H9 (cell line): ENCODE data around the gene OR2S2. TPM values are rescaled to one million over a fixed set of nuclear protein-coding genes. Genes with fewer than 3 reads are reported as not detected.

Experiments
- DNase-seq: peaks from one replicate; pipeline ENCODE4 v3.0.0-alpha.2; 2017
- H2AFZ ChIP-seq: one replicate; pipeline ENCODE4 v1.6.1; 2013; ENCODE audit warnings: mild to moderate bottlenecking, low read length, control low read depth, moderate library complexity
- H2AK5ac ChIP-seq: 2 replicates; pipeline ENCODE4 v1.6.1; 2013; ENCODE audit warnings: low read length, control low read depth, mixed read lengths; ENCODE audit not compliant: insufficient read length
- H2BK120ac ChIP-seq: one replicate; pipeline ENCODE4 v1.6.1; 2013; ENCODE audit warnings: low read depth, mild to moderate bottlenecking, low read length, control low read depth, inconsistent platforms; ENCODE audit not compliant: poor library complexity, severe bottlenecking
- H2BK12ac ChIP-seq: 2 replicates; pipeline ENCODE4 v1.6.1; 2013; ENCODE audit warnings: low read length, control low read depth, mixed read lengths, low read depth; ENCODE audit not compliant: insufficient read length
- H2BK15ac ChIP-seq: 2 replicates; pipeline ENCODE4 v1.6.1; 2013; ENCODE audit warnings: low read depth, low read length, control low read depth
- H2BK20ac ChIP-seq: one replicate; pipeline ENCODE4 v1.6.1; 2013; ENCODE audit warnings: low read depth, mild to moderate bottlenecking, low read length, control low read depth, inconsistent platforms; ENCODE audit not compliant: poor library complexity, severe bottlenecking
- H2BK5ac ChIP-seq: 2 replicates; pipeline ENCODE4 v1.6.1; 2013; ENCODE audit warnings: low read length, control low read depth, mixed read lengths; ENCODE audit not compliant: insufficient read length
- H3K14ac ChIP-seq: 2 replicates; pipeline ENCODE4 v1.6.1; 2013; ENCODE audit warnings: low read length, control low read depth; ENCODE audit not compliant: insufficient read depth
- H3K18ac ChIP-seq: 2 replicates; pipeline ENCODE4 v1.6.1; 2013; ENCODE audit warnings: low read depth, mild to moderate bottlenecking, mixed read lengths, low read length, control low read depth; ENCODE audit not compliant: insufficient read length
- H3K23ac ChIP-seq: 2 replicates; pipeline ENCODE4 v1.6.1; 2013; ENCODE audit warnings: low read length, control low read depth, mixed read lengths, low read depth; ENCODE audit not compliant: insufficient read length
- H3K23me2 ChIP-seq: 2 replicates; pipeline ENCODE4 v1.6.1; 2013; ENCODE audit warnings: low read depth, mild to moderate bottlenecking, mixed read lengths, low read length, control low read depth; ENCODE audit not compliant: insufficient read length, poor library complexity, severe bottlenecking
- H3K27ac ChIP-seq: 2 replicates; pipeline ENCODE4 v1.5.1; 2013; ENCODE audit warnings: low read length, control low read depth, mixed read lengths, low read depth; ENCODE audit not compliant: insufficient read length
- H3K27me3 ChIP-seq: 2 replicates; pipeline ENCODE4 v1.6.1; 2013; ENCODE audit warnings: low read length, control low read depth, inconsistent platforms; ENCODE audit not compliant: insufficient read depth
- H3K4ac ChIP-seq: 2 replicates; pipeline ENCODE4 v1.6.1; 2013; ENCODE audit warnings: low read depth, mild to moderate bottlenecking, control low read depth, inconsistent platforms, low read length, moderate library complexity
- H3K4me1 ChIP-seq: 2 replicates; pipeline ENCODE4 v1.6.1; 2013; ENCODE audit warnings: low read length, control low read depth, inconsistent platforms; ENCODE audit not compliant: insufficient read depth
- H3K4me2 ChIP-seq: 2 replicates; pipeline ENCODE4 v1.6.1; 2013; ENCODE audit warnings: low read length, control low read depth, mixed read lengths; ENCODE audit not compliant: insufficient read length, insufficient read depth
- H3K56ac ChIP-seq: 2 replicates; pipeline ENCODE4 v1.6.1; 2013; ENCODE audit warnings: low read depth, mild to moderate bottlenecking, mixed read lengths, low read length, control low read depth; ENCODE audit not compliant: insufficient read length
- H3K79me1 ChIP-seq: 2 replicates; pipeline ENCODE4 v1.6.1; 2013; ENCODE audit warnings: low read depth, mild to moderate bottlenecking, moderate library complexity, low read length, control low read depth, inconsistent platforms; ENCODE audit not compliant: insufficient read depth, poor library complexity, severe bottlenecking
- H3K79me2 ChIP-seq: 2 replicates; pipeline ENCODE4 v1.6.1; 2013; ENCODE audit warnings: low read length, control low read depth, inconsistent platforms; ENCODE audit not compliant: insufficient read depth
- H3K9ac ChIP-seq: 2 replicates; pipeline ENCODE4 v1.6.1; 2013; ENCODE audit warnings: low read length, control low read depth, mixed read lengths; ENCODE audit not compliant: insufficient read length; ENCODE audit errors: extremely low read depth
- H3K9me3 ChIP-seq: one replicate; pipeline ENCODE4 v1.6.1; 2013; ENCODE audit warnings: low read depth, low read length, inconsistent platforms; ENCODE audit not compliant: control insufficient read depth
- H3T11ph ChIP-seq: one replicate; pipeline ENCODE4 v1.6.1; 2013; ENCODE audit warnings: mild to moderate bottlenecking, low read length, control low read depth, inconsistent platforms
- H4K20me1 ChIP-seq: one replicate; pipeline ENCODE4 v1.6.1; 2013; ENCODE audit not compliant: control insufficient read depth, insufficient read length, insufficient read depth
- H4K5ac ChIP-seq: 2 replicates; pipeline ENCODE4 v1.6.1; 2013; ENCODE audit warnings: low read depth, mild to moderate bottlenecking, mixed read lengths, low read length, control low read depth; ENCODE audit not compliant: insufficient read length
- H4K8ac ChIP-seq: replicated peaks from 2 replicates; pipeline ENCODE4 v1.6.1; 2013; ENCODE audit warnings: low read length, control low read depth, mixed read lengths, low read depth; ENCODE audit not compliant: insufficient read length
- H4K91ac ChIP-seq: 2 replicates; pipeline ENCODE4 v1.6.1; 2013; ENCODE audit warnings: low read depth, mild to moderate bottlenecking, moderate library complexity, mixed read lengths, low read length, control low read depth; ENCODE audit not compliant: insufficient read length
- H3K27ac Mint-ChIP-seq, 3 experiments: 2 replicates in 2 of 3; 3 replicates in 1 of 3; pipeline ENCODE4 v1.8.0; 2020 to 2021; ENCODE audit warnings: mixed read lengths in 3 of 3, mild to moderate bottlenecking in 1 of 3, moderate library complexity in 1 of 3
- H3K27me3 Mint-ChIP-seq: 2 replicates; pipeline ENCODE4 v1.8.0; 2021; ENCODE audit warnings: low read depth, mild to moderate bottlenecking, moderate library complexity, mixed read lengths
- H3K36me3 Mint-ChIP-seq, 3 experiments: 2 replicates in 2 of 3; 3 replicates in 1 of 3; pipeline ENCODE4 v1.8.0; 2020 to 2021; ENCODE audit warnings: low read depth in 3 of 3, mixed read lengths in 3 of 3; ENCODE audit not compliant: insufficient read depth in 1 of 3
- H3K4me1 Mint-ChIP-seq, 2 experiments: 2 replicates each; pipeline ENCODE4 v1.8.0; 2020; ENCODE audit warnings: mixed read lengths in 2 of 2
- H3K4me3 Mint-ChIP-seq, 2 experiments: 2 replicates in 1 of 2; 3 replicates in 1 of 2; pipeline ENCODE4 v1.8.0; 2020 to 2021; ENCODE audit warnings: mild to moderate bottlenecking in 2 of 2, mixed read lengths in 2 of 2, moderate library complexity in 1 of 2
- H3K9me3 Mint-ChIP-seq, 2 experiments: 2 replicates in 1 of 2; 3 replicates in 1 of 2; pipeline ENCODE4 v1.8.0; 2020; ENCODE audit warnings: mild to moderate bottlenecking in 2 of 2, mixed read lengths in 2 of 2, moderate library complexity in 1 of 2
- WGBS: extraction: QIAGEN DNeasy Blood & Tissue Kit; methylation state at CpG from one replicate; pipeline ENCODE4 v1.1.7; 2013; ENCODE audit warnings: missing lambda C conversion rate, low lambda C conversion rate, mixed read lengths; ENCODE audit not compliant: insufficient read length; ENCODE audit errors: extremely low coverage; 5-methylcytosine and 5-hydroxymethylcytosine counted together
- long read RNA-seq: library from polyadenylated mRNA; unstranded; transcript quantifications from one replicate; pipeline ENCODE4 v2.0.0, GENCODE V29; 2020
- total RNA-seq: library from RNA; stranded (reverse); gene quantifications from 2 replicates; pipeline ENCODE4 v1.2.1, GENCODE V29; 2021
- TF ChIP-seq, protein P1 (sequence below): fragments of 200-600 bp; sonication (generic); conservative IDR thresholded peaks from 3 replicates; pipeline ENCODE4 v1.8.0; 2021; ENCODE audit warnings: antibody characterized with exemption, mild to moderate bottlenecking

The OR2S2 gene, protein sequence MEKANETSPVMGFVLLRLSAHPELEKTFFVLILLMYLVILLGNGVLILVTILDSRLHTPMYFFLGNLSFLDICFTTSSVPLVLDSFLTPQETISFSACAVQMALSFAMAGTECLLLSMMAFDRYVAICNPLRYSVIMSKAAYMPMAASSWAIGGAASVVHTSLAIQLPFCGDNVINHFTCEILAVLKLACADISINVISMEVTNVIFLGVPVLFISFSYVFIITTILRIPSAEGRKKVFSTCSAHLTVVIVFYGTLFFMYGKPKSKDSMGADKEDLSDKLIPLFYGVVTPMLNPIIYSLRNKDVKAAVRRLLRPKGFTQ
- total RNA-seq = not detected in 2 replicates
- long read RNA-seq = 0 reads

DNA sequence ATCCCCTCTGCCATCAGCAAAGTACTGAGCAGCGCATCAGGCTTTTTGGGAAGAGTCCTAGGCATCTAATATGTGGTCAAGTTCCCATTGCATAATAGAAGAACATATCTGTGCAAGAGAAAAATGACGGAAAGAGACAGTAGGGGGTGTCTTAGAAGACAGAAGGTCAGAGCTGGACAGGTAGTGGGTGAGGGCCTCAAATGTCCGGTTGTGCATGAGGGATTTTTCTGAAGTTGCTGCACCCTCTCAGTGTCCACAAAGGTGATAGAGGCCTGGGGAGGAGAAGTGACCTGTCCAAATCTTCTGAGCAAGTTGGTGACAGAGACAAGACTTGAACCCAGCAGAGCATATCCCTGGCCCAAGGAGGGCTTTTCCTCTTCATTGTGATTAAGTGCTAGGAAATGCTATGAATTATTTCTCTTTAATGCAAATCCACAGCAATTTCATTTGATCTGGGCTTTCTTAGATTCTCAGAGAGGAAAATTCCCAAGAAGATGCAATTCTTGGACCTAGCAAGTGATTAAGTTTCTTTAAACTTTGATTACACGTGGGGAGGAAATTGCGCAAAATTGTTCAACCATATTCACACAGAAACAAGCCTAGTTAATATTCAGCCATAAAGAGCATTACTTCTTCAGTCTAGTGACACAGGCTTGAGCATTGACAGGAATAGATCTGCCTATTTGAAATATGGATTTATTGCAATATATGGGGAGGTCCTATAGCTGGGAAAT, at the start of gene OR2S2:
Gene OR2S2, minus strand, starts transcription at position 51 of the 734 bp plus-strand sequence. CDS start 56 bp downstream, outside the sequence.
- Histone ChIP-seq H3K14ac (no peak within 1 kb of the TSS), H4K91ac (no peak within 1 kb of the TSS), H3K79me1 (no peaks in the 10 kb centered on the region), H4K8ac (no peak within 1 kb of the TSS), H3K4me1 (no peaks in the 10 kb centered on the region), H3K79me2 (no peaks in the 10 kb centered on the region), H2BK5ac (no peak within 1 kb of the TSS), H3K4ac (no peak within 1 kb of the TSS), H3K9ac (no peak within 1 kb of the TSS), H2BK20ac (no peak within 1 kb of the TSS), H4K5ac (no peak within 1 kb of the TSS), H2BK15ac (no peak within 1 kb of the TSS), H4K20me1 (no peaks in the 10 kb centered on the region), H3K56ac (no peak within 1 kb of the TSS), H3T11ph (no peak within 1 kb of the TSS), H3K18ac (no peak within 1 kb of the TSS), H3K27me3 (no peaks in the 10 kb centered on the region; the same call in 1 of the 2 replicates), H2BK120ac (no peak within 1 kb of the TSS), H2BK12ac (no peak within 1 kb of the TSS), H3K23ac (no peak within 1 kb of the TSS), H2AK5ac (no peak within 1 kb of the TSS), H3K27ac (no peak within 1 kb of the TSS), H3K9me3 (no peaks in the 10 kb centered on the region), H3K23me2 (no peaks in the 10 kb centered on the region), H2AFZ (no peak within 1 kb of the TSS), H3K4me2 (no peak within 1 kb of the TSS)
- Mint-ChIP-seq H3K27ac (no peak within 1 kb of the TSS), H3K4me3 (no peak within 1 kb of the TSS), H3K36me3 (no peaks in the 10 kb centered on the region), H3K4me1 (peaks cover 3 to 8% of the 10 kb centered on the region in 2 experiments; a peak in 2 of 4 replicates), H3K27me3 (peaks cover 33% of the 10 kb centered on the region), H3K9me3 (no peaks in the 10 kb centered on the region)
- WGBS = no CpG with 5 or more reads among the region's 5 CpGs
- DNase-seq = no peak
- TF ChIP-seq, protein P1, sequence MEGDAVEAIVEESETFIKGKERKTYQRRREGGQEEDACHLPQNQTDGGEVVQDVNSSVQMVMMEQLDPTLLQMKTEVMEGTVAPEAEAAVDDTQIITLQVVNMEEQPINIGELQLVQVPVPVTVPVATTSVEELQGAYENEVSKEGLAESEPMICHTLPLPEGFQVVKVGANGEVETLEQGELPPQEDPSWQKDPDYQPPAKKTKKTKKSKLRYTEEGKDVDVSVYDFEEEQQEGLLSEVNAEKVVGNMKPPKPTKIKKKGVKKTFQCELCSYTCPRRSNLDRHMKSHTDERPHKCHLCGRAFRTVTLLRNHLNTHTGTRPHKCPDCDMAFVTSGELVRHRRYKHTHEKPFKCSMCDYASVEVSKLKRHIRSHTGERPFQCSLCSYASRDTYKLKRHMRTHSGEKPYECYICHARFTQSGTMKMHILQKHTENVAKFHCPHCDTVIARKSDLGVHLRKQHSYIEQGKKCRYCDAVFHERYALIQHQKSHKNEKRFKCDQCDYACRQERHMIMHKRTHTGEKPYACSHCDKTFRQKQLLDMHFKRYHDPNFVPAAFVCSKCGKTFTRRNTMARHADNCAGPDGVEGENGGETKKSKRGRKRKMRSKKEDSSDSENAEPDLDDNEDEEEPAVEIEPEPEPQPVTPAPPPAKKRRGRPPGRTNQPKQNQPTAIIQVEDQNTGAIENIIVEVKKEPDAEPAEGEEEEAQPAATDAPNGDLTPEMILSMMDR = no peak
